Stimulated activated CD8-positive, alpha-beta memory T cell treated with anti-CD3 and anti-CD28 coated beads, Interleukin-15, amount 100 ng/mL, for 1 hour (primary cell): ENCODE measurements around the gene TLR2.
"Not testable (repeated sequence)": the region's sequence is repeated elsewhere in the genome, so short reads cannot be mapped to it uniquely, and the experiment has no call there.

Experiments
- DNase-seq: peaks from one replicate; pipeline ENCODE4 v3.0.0-alpha.2; 2020; ENCODE audit warnings: low read depth

Gene TLR2

DNA sequence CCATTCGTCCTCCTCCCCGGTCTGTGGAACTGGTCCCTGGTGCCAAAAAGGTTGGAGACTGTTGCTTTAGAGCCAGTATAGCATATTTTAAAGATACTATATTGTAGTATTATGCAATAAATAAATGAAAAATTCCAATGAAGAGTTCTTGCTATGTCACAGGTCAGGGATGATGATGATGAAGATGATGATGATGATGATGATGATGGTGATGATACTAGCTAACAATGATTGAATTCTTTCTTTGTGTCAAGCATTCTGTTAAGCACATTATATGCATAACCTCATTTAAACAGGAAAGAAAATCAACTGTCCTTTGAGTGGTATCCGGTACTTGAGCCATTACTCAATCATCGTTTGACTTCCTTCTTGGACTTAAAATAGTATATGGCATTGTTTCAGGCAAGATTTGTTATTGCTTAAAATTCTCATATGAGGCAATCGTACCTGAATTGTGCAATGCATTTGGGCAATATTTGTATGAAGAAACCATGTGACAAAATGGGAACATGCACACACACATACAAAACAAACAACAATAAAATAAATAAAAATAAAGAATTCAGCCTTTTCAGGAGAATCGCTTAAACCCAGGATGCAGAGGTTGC is 22.8 kb upstream of the TLR2 start:
- DNase-seq = no peak

DNA sequence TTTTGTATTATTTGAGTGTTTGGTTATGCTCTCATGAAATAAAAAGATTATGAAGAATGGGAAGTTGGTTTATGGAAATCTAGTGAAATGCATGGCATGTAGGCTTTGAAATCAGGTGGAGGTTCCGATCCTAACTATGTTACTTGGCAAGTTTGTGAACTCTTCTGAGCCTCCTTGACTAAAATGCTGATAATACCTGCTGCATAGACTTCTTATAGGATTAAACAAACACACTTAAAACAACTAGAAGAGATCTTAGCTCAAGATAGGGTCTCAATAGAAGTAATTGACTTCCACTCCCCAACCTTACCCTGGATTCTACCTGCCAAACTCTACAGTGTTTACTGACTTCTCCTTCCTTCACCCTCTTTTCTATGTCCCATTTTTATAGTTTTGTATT is 22.2 kb upstream of the TLR2 start:
- no peak for DNase-seq

- no peak for DNase-seq
These were observed 20.4 kb upstream of the TLR2 start for GRCh38 chr4:153663667-153664066.

DNA sequence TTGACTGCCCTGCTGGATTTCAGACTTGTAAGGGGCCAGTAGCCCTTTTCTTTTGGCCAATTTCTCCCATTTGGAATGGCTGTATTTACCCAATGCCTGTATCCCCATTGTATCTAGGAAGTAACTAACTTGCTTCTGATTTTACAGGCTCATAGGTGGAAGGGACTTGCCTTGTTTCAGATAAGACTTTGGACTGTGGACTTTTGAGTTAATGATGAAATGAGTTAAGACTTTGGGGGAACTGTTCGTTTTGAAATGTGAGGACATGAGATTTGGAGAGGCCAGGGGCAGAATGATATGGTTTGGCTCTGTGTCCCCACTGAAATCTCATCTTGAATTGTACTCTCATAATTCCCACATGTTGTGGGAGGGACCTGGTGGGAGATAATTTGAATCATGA is 17.6 kb upstream of the TLR2 start:
- not testable (repeated sequence) for DNase-seq

- no peak for DNase-seq
These were observed 15.4 kb upstream of the TLR2 start for GRCh38 chr4:153668647-153669046.

DNA sequence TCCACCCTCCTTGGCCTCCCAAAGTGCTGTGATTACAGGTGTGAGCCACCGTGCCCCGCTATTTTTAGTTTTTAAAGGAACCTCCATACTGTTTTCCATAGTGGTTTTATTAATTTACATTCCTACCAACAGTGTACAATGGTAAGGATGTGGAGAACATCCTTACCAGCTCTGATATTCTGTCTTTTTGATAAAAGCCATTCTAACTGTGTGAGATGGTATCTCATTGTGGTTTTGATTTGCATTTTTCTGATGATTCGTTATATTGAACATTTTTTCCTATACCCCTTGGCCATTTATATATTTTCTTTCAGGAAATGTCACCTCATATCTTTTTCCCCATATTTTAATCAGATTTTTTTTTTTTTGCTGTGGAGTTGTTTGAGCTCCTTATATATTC is 14.2 kb upstream of the TLR2 start:
- DNase-seq = no peak

GRCh38 chr4:153676486-153676885 is 7.6 kb upstream of the TLR2 start:
- no peak for DNase-seq

DNA sequence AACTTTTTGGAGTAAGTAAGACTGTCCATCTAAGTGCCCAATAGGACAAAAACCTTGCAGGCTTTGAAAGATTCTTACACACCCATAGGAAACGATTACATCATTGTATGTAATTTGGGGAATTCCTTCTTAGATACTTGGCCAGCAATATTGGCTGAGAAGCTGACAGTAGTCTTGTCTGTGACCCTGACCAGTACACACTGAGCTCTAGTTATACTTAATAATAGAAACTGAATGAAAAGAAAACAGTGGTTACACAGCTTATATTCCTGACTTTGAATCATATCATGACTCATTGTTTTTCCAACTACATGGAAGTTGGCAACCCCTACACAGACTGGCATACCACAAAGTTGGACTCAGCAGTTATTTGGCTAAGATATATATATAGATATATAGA is 7.1 kb upstream of the TLR2 start:
- no peak for DNase-seq

GRCh38 chr4:153679486-153679885 is 4.6 kb upstream of the TLR2 start:
- DNase-seq = no peak

DNA sequence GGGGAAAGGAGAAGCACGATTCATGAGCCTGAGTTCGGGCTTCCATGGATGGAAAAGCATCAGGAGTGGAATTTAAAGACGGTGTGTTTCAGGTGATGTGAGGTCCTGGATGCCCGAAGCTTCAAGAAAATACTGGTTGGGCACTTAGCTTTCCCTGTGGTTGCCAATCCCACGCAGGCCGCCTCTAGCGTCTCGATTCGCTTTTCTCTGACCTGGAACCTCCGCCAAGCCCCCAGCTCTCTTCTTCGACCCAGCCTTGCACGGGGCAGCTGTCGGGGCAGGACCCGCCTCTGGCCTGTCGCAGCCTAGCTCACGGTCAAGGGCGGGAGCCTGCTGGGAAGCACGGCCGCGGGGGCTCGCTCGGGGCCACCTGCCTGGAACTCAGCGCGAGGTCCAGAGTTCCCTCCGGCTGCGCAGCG is 308 bp upstream of the TLR2 start:
- no peak for DNase-seq

GRCh38 chr4:153684971-153685371 is 891 bp downstream of the TLR2 start:
- DNase-seq = no peak

GRCh38 chr4:153704522-153704921 is 20.4 kb downstream of the TLR2 start:
- no peak for DNase-seq

DNA sequence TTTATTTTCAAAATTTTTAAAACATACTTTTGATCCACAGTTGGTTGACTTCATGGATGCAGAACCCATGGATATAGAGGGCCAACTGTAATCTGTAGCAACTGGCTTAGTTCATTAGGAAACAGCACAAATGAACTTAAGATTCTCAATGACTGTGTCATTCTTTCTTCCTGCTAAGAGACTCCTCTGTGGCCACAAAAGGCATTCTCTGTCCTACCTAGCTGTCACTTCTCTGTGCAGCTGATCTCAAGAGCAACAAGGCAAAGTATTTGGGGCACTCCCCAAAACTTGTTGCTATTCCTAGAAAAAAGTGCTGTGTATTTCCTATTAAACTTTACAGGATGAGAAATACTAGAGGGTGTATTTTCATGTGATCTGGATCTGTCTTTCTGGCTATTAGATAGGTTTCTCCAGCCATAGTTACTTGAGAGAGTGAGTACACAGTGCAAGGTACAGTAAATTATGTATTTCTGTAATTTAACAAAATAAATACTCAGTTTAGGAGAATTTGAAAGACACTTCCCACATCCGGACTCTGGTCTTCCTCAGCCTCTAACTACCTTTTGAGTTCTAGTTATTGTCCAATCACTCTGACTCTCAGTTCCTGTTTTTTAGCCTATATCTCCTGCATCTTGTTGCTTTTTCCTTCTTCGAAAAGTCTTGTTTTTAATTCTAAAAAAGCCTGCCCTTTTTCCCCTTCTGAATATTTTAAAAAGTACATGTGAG is 21.8 kb downstream of the TLR2 start:
- DNase-seq = no peak

DNA sequence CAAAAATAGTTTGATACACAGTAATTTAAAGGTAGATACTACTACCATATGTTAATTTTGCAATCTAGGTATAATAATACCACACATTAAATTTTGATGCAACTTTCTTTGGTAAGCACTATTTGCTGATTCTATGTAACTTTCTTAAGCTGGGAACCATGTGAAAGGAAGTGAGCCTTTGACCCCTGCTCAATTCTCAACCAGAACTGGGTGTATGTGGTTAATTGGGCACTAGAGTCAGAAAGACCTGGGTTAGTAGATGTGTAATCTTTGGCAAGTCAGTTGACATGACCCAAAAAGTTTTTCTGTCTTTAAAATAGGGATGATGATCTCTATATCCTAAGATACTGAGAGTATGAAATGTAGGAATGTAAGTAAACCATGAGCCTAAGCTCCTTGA is 22.4 kb downstream of the TLR2 start:
- DNase-seq = no peak

DNA sequence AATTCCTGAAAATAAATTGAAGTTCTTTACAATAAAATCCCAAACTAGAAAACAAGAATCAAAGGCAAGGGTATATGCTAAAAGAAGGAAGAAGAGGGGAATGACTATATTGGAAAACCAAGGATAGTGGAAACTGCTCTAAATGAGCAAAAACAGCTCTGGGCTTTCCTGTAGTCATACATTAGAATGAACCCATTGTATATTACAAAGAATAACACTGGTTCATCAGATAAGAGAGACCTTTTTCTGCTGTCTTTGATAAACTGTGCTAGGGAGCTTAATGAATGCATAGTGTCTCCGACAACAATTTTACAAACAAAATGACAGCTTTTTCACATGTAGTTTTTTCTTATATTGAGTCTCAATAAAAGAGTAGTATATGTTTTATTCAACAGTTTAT is 26.6 kb downstream of the TLR2 start:
- DNase-seq = no peak

GRCh38 chr4:153713866-153714646 is 30.0 kb downstream of the TLR2 start:
- no peak for DNase-seq

DNA sequence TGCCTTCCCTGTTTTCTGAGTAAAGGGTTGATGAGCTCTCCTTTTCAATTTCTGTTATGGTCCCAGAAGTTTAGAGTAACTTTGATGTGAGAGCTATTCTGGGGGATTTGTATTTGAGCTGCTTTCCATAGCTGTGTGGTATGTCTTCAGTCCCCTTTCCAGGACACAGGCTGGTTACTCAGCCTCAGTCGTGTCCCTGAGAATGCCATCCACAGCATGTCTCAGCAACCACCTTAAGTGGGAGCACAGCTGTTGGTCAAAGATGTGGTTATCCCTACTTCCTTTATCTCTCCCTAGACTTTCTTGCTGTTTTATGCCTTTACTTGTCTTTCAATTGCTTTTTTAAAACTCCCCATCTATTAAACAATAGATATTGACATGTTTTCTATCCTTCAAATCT is 38.0 kb downstream of the TLR2 start:
- no peak for DNase-seq

GRCh38 chr4:153724606-153725005 is 40.5 kb downstream of the TLR2 start:
- no peak for DNase-seq

DNA sequence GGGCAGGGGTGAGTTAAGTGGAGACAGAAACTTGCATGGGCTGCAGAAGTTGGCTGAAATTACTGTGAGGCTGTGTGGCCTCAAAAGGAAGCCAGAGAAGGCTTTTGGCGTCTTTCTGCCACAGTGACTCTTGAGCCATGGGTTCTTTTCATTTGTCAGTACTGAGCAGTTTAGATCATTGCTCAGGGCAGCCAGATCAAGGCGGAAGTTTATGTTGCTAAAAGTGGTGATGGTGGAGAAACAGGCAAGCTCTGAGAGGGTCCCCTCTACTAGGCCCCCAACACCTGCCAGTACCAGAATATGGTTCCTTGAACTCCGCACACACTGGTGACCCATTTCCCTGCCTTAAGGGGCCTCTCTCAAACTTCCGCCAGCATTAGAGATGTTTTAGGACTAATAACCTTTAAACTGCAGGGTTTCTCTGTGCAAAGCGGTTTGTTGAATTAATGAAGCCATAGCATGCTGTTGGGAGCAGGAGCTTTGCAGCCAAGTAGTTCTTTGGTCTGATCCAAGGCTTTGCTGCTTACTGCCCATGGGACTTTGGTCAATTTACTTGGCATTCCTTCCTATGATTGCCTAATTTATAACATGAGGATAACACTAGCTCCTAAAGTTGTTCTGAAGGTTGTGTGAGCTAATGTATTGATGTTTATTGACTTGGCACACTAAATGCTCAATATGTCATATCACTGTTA is 41.2 kb downstream of the TLR2 start:
- no peak for DNase-seq

DNA sequence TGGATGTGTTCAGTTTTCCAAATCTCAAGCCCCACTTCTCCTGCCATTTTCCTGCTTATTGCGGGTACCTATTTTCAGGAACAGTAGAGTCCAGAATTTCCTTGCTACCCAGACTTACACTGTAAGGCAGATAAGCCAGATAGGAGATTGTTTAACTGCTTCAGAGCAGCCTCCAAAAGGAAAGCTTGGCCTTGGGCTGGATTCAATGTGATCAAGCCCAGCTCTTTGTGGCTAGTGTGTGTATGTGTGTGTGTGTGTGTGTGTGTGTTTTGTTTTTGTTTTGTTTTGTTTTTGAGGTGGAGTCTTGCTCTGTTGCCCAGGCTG is 41.7 kb downstream of the TLR2 start:
- no peak for DNase-seq

DNA sequence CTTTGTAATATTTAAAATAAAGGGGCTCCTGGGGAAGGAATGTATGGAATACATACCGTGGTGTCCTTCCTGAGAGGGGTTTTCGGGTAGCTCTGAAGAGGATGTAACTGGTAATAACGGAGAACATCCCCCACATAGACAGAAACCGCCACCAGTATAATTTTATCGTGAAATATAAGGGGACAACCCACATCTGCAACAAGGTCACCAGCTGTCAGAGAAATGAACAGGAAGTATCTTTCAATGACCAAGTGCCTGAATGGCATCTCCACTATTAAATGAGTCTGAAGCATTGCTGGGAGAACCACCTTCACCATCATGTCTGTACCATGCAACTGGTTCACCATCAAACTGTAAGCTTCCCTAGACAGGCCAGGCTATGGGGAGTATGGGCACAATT is 44.1 kb downstream of the TLR2 start:
- no peak for DNase-seq

DNA sequence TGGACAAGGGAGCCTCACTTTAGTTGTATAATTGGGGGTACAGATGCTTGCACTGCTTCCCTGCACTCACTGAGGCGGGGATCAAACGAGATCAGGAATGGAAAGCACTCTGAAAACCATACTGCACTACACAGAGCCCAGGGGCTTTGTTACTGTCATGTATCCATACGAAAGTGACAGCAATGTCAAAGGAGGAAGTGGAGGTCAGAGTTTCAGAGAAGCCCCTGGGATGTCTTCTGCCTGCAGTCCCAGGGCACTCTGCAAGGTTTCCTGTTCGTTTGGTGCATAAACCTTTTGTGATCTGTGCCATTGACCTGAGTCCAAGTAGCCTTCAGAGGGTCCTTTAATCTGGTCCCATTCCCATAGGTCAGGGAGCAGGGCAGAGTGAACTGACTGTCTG is 44.6 kb downstream of the TLR2 start:
- no peak for DNase-seq

DNA sequence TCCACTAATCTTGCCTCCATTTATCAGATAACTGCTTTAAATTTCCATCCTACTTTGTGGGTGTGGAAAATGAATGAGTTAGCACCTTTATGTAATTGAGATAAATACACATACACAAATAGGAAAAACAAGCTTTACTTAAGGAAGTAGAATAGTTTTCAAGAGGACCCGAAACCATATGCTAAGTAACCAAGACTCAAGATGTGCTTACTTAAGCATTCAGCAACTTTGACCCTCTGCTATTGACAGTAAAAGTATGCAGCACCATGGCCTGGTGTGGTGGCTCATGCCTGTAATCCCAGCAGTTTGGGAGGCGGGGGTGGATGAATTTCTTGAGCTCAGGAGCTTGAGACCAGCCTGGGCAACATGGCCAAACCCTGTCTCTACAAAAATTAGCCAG is 45.8 kb downstream of the TLR2 start:
- DNase-seq = no peak
